ENCODE data around the gene ZDHHC14. TPM values are rescaled to one million over a fixed set of nuclear protein-coding genes. Genes with fewer than 3 reads are reported as not detected.

The ZDHHC14 gene
- total RNA-seq, 1 donor from 2014 or later: 14.5 TPM

DNA sequence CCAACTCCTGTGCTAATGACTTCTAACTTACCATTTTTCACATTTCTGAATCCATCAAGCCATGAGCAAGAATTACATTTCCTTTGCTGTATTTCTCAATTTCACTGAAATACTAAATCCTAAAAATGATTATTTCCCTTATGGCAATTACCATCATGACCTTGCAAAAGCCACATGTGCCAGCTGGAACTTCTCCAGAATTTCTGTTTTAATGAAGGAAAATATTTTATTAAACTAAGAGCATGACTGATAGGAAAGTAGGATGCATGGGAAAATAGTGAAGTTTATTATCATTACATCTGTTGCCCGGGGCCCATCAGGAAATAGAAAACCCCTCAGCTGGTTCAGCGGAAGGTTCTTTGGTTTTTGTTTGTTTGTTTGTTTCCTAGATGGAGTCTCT, 43.2 kb upstream of the ZDHHC14 start:
- TF ChIP-seq, protein P1, sequence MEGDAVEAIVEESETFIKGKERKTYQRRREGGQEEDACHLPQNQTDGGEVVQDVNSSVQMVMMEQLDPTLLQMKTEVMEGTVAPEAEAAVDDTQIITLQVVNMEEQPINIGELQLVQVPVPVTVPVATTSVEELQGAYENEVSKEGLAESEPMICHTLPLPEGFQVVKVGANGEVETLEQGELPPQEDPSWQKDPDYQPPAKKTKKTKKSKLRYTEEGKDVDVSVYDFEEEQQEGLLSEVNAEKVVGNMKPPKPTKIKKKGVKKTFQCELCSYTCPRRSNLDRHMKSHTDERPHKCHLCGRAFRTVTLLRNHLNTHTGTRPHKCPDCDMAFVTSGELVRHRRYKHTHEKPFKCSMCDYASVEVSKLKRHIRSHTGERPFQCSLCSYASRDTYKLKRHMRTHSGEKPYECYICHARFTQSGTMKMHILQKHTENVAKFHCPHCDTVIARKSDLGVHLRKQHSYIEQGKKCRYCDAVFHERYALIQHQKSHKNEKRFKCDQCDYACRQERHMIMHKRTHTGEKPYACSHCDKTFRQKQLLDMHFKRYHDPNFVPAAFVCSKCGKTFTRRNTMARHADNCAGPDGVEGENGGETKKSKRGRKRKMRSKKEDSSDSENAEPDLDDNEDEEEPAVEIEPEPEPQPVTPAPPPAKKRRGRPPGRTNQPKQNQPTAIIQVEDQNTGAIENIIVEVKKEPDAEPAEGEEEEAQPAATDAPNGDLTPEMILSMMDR (IDR thresholded peaks at IDR 0.05): no peak
- H3K9me3 ChIP-seq: no peaks in the 10 kb centered on the region
- DNase-seq (ENCODE audit: low spot score in 2 of 2): no peak
- no peaks in the 10 kb centered on the region for H3K36me3 ChIP-seq
- no peaks in the 10 kb centered on the region for H3K4me1 ChIP-seq
- no peaks in the 10 kb centered on the region for H3K27me3 ChIP-seq
- intact Hi-C loops (cut with DNase I): no loop called here
- no peak overlapping the region for H3K4me3 ChIP-seq
- H3K27ac ChIP-seq: no peak overlapping the region

DNA sequence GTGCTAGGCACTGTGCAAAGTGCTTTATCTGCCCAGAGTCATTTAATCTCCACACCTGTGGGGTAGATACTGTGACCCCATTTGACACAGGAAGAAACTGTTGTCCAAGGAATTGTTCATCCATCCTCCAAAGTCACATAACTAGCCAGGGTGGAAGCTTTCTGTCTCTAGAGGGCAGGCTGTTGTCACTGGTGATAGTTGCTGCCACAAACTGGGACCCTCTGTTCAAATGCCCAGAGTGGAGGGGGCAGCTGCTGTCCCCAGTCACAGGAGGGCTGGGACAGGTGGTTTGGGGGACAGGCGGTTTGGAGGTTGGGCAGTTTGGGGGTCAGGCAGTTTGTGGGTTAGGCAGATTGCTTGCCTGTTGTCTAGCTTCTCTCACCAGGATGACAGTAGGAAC, 41.6 kb upstream of the ZDHHC14 start:
- no peaks in the 10 kb centered on the region for H3K36me3 ChIP-seq
- no peak overlapping the region for H3K27ac ChIP-seq
- no peak overlapping the region for H3K4me3 ChIP-seq
- intact Hi-C loops (cut with DNase I): no loop called here
- no peak for DNase-seq (ENCODE audit: low spot score in 2 of 2)
- no peaks in the 10 kb centered on the region for H3K9me3 ChIP-seq
- no peaks in the 10 kb centered on the region for H3K27me3 ChIP-seq
- no peaks in the 10 kb centered on the region for H3K4me1 ChIP-seq
- TF ChIP-seq, protein P1 (IDR thresholded peaks at IDR 0.05): no peak

DNA sequence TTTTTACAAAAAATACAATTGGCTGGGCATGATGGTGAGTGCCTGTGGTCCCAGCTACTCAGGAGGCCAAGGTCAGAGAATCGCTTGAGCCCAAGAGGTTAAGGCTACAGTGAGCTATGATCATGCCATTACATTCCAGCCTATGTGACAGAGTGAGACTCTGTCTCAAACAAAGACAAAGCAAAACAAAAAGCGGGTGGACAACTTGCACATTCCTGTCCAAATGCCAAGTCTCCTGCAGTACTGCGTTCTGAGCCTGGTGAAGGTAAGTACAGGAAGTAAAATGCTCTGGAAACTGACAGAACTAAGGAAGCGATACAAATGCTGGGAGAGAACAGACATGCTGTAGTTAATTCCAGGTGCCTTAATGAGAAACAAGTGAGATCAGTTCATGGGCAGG, 37.3 kb upstream of the ZDHHC14 start:
- H3K27ac ChIP-seq: no peak overlapping the region
- no peak for DNase-seq (ENCODE audit: low spot score in 2 of 2)
- no peaks in the 10 kb centered on the region for H3K4me1 ChIP-seq
- TF ChIP-seq, protein P1 (IDR thresholded peaks at IDR 0.05): no peak
- H3K27me3 ChIP-seq: no peaks in the 10 kb centered on the region
- no peaks in the 10 kb centered on the region for H3K36me3 ChIP-seq
- intact Hi-C loops (cut with DNase I): no loop called here
- H3K9me3 ChIP-seq: no peaks in the 10 kb centered on the region
- no peak overlapping the region for H3K4me3 ChIP-seq

DNA sequence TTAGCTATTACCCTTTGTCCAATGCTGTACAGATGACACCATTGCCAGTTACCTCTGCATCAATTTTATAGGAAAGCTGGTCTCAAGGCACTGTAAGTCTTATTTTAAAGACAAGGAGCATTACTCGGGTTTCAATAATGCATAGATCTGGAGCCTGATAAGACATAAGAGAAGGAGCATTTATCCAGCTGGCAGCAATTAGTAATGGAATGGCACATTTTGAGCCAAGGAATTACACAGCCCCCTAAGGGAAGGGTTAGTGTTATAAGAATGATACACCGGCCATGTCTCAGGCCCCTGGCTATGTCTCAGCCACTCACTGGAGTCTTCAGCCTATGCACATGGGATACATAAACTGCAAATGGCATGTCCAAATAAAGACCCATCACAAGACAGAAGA, 34.6 kb upstream of the ZDHHC14 start:
- Histone ChIP-seq H3K36me3 (no peaks in the 10 kb centered on the region), H3K27me3 (no peaks in the 10 kb centered on the region), H3K27ac (no peak overlapping the region), H3K4me3 (no peak overlapping the region), H3K4me1 (no peaks in the 10 kb centered on the region), H3K9me3 (peaks cover 0 to 9% of the 10 kb centered on the region in 2 donors)
- intact Hi-C loops (cut with DNase I): no loop called here
- DNase-seq (ENCODE audit: low spot score in 2 of 2): no peak
- TF ChIP-seq, protein P1 (IDR thresholded peaks at IDR 0.05): no peak

DNA sequence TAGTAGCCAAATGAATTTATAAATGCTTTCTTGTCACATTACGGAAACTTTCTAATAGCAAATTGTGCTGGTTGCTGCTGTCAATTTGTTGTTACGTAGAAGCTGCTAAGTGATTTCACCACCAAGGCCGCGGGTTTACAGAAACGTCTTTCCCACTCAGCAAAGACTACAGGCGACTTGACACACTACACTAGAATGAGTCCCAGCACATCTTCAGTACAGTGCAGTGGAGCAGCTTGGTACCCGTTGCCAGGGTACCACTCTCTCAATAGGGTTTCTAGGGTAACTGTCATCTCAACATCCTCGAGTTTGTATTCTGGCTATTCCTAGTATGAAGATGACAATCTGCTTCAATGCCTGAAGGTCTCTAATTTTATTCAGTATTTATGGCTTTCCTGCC, 22.7 kb upstream of the ZDHHC14 start:
- H3K27ac ChIP-seq: no peak overlapping the region
- peaks cover 0 to 14% of the 10 kb centered on the region in 2 donors for H3K4me1 ChIP-seq
- intact Hi-C loops (cut with DNase I): no loop called here
- H3K4me3 ChIP-seq: no peak overlapping the region
- no peaks in the 10 kb centered on the region for H3K27me3 ChIP-seq
- DNase-seq (ENCODE audit: low spot score in 2 of 2): no peak
- no peaks in the 10 kb centered on the region for H3K36me3 ChIP-seq
- H3K9me3 ChIP-seq: no peaks in the 10 kb centered on the region
- TF ChIP-seq, protein P1 (IDR thresholded peaks at IDR 0.05): no peak

DNA sequence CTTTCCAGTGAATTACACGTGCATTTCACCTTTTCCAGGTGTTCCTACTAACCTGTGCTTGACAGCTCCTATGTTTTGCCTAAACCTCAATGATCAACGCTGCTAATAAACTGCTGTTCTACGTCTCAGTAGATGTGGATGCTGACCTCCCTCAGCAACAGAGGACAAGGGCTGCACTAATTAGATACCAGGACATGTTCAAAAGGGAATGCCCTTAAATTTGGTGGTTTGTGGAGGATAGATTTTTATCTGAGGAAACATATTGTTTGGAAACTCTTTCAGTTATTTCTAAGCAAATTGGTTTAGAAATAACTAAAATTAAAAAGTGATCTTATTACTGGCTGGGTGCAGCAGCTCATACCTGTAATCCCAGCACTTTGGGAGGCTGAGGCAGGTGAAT, 19.1 kb upstream of the ZDHHC14 start:
- no peak overlapping the region for H3K4me3 ChIP-seq
- no peak for DNase-seq (ENCODE audit: low spot score in 2 of 2)
- TF ChIP-seq, protein P1 (IDR thresholded peaks at IDR 0.05): no peak
- H3K27ac ChIP-seq: no peak overlapping the region
- no peaks in the 10 kb centered on the region for H3K36me3 ChIP-seq
- no peaks in the 10 kb centered on the region for H3K27me3 ChIP-seq
- no peaks in the 10 kb centered on the region for H3K9me3 ChIP-seq
- H3K4me1 ChIP-seq: no peaks in the 10 kb centered on the region
- intact Hi-C loops (cut with DNase I): no loop called here

Data from ascending aorta (tissue), 2 donors.